Jurkat, Clone E6-1 (cell line): ENCODE data around the gene WWOX.

Source experiments
- DNase-seq: peaks from one replicate; pipeline ENCODE4 v3.0.0-alpha.2; 2011; ENCODE audit warnings: low read depth, low spot score
- H3K4me3 ChIP-seq: 2 replicates; pipeline ENCODE4 v1.5.1; 2011; ENCODE audit warnings: mild to moderate bottlenecking, low read length, control low read depth, moderate library complexity

WWOX gene

DNA sequence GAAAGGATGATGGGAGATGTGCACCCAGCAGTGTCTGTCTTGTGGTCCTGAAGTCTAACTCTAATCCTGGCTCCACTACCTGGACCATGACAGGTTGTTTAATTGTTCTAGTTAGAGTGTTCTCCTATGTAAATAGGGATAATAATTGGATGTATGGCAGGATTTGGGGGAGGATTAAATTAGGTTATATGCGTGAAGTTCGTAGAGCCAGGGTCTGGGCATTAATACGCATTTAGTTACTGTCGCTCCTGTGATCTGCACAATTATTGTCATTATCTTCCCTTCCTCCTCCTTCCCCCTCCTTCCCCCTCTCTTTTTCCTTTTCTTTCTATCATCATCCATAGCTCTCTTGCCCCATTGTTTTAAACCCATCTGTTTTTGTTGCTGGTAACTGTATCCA is 210.3 kb downstream of the WWOX start:
- no peak overlapping the region for H3K4me3 ChIP-seq
- DNase-seq, result no peak

DNA sequence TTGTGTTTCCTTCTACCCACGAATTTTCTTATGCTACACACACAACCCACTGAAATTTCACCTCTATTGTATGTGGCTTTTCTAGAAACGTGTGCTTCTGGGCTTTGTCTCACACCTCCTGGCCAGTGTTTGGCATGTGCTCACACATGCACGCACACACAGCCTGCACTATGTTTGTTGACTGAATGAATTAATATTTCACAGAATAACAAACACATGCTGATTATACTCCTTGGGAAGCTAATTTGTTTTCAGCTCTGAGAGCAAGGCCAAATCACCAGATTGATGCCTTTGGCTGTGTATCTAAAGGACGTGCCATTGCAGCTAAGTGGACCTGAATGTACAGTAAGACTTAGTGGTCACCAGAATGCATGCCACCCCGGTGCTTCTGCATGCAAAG is 210.7 kb downstream of the WWOX start:
- no peak overlapping the region for H3K4me3 ChIP-seq
- DNase-seq, result no peak

DNA sequence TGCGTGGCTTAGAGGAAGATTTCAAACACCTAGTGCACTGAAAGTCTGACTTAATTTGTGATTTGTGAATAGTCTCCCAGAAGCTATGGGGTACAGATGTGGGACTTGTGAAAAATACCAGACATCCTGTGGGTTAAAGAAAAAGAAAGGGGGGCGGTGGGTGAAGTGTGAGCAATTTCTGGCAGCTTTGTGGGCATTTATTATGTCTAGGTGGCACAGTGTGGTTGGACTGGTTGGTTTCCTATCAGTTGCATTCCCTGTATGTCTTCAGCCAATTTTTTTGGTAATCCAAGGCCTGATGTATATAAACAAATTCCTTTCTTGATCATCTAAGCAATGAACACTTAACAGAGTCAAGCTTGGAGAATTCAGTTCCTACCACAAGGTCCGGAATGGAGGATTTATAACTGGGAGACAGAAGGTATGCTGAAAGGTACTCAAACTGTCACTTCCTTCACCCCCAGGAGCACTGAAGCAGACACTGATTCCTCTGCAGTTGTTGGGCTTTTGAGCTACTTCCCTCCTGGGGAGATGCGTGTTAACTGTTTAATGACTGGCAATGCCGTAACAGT is 211.6 kb downstream of the WWOX start:
- peak; percentile 80 for DNase-seq
- no peak overlapping the region for H3K4me3 ChIP-seq

DNA sequence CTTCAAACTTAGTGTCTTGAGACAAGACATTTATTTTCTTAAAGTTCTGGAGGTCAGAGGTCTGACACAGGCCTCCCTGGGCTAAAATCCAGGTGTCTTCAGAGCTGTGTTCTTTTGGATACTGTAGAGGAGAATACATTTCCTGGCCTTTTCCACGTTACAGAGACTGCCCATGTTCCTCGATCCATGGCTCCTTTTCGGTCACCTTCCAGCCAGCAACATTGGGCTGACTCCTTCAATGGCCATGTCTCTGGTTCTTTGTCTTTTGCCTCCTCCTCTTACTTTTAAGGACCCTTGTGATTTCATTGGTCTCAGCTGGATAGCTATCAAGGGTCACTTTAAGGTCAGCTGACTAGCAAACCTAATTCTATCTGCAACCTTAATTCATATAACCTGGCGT is 212.4 kb downstream of the WWOX start:
- H3K4me3 ChIP-seq, result no peak overlapping the region
- DNase-seq, result no peak

DNA sequence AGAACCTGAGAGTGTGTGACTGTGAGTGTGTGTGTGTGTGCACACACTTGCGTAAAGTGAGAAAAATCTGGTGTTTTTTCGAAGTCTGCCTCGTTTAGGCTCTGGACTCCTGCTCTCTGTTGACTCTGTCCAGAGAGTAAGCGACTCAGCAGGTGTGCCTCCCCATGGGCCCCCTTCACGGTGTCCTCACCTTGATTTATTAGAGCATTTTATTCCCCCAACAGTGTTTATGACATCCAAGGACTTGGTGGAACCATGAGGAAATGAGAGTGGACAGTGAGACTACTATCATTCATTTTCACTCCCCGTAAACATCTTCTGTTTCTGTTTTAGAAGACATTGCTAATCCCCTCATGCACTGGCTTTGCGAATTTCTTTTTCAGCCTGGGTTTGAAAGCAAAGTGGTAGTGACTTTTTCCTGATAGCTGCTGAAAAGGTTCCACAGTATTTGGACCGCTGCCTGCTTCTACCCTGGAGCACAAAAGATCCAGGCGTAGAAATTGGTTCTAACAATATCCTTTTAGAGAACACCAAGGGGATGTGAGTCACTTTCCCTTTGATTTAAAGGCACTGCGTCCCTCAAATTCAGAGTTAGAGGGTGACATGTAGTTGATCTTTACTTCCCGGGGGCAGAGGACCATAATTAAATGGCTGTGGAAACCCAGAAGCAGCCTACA is 218.2 kb downstream of the WWOX start:
- no peak for DNase-seq
- no peak overlapping the region for H3K4me3 ChIP-seq

DNA sequence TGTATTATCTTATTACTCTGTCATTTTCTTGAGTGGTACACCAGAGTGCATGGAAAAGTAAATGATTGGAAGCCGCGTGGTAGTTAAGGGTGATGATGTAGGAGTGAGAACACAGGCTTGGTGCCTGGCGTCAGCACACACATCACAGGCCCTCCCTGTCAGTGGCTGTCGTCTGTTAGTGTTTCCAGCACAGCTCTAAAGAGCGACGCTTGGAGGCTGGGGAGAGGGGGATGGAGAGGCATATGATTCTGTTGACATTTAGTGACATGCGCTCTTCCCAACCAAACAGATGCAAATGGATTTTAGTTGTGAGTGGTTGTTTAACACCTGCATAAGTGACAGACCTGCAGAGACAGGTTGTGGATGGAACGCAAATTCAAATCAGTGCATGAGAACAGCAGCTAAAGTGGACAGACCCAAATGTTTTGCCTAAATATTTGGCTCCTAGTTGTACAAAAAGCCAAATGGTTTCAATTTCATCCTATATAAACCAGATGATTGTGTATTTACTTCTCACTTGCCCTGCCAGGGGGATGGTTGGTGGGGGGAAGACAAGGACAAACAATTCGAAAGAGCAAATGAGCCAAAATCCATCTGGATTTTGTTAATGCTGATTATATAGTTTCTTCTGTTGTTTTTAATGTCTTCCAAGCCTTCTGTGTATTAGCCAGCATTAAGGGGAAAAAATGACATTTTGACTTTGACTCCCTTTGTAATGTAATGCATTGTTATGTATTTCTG is 222.3 kb downstream of the WWOX start:
- no peak for DNase-seq
- no peak overlapping the region for H3K4me3 ChIP-seq

DNA sequence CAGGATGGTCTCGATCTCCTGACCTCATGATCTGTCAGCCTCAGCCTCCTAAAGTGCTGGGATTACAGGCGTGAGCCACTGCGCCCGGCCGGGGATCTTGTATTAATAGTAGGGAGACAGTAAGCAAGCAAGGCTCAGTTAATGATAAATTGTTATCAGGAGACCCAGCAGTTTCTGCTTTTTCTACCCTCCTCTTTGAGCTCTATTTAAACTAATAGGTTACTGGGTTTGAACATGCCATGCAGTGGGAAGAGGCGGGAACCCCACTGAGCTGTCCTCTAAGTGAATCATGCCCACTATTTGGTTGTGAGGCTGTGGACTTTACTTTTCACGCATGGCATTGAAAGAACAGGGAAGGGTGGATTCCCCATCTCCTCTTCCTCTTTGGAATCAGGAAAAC is 223.9 kb downstream of the WWOX start:
- no peak overlapping the region for H3K4me3 ChIP-seq

DNA sequence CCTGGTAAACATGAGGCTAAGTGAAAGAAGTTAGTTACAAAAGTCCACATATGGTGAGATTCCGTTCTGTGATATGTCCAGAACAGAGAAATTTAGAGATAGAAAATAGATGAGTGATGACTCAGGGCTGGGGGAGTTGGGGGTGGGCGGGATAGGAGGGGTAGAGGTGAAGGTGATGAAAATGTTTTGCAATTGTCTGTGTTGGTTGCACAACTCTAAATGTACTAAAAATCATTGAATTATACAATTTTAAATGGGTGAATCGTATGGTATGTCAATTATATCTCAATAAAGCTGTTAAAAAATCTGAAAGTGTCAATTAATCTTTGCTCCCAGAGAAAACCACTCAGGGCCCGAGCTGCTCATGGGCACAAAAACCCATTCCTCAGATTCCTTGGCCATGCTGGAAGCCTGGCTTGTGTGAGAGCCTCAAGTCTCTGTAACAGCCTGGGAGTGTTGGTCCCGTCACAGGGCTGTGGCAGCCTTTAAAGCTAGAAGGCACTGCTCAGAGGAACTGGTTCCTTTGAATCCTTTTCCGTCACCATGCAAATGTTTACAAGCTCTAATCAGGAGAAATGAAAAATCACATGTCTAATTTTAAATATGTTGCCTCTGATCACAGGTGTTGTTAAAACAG is 225.3 kb downstream of the WWOX start:
- DNase-seq, result no peak
- no peak overlapping the region for H3K4me3 ChIP-seq

More for the DNA sequence above, 223.9 kb downstream of the WWOX start:
- DNase-seq, result no peak

DNA sequence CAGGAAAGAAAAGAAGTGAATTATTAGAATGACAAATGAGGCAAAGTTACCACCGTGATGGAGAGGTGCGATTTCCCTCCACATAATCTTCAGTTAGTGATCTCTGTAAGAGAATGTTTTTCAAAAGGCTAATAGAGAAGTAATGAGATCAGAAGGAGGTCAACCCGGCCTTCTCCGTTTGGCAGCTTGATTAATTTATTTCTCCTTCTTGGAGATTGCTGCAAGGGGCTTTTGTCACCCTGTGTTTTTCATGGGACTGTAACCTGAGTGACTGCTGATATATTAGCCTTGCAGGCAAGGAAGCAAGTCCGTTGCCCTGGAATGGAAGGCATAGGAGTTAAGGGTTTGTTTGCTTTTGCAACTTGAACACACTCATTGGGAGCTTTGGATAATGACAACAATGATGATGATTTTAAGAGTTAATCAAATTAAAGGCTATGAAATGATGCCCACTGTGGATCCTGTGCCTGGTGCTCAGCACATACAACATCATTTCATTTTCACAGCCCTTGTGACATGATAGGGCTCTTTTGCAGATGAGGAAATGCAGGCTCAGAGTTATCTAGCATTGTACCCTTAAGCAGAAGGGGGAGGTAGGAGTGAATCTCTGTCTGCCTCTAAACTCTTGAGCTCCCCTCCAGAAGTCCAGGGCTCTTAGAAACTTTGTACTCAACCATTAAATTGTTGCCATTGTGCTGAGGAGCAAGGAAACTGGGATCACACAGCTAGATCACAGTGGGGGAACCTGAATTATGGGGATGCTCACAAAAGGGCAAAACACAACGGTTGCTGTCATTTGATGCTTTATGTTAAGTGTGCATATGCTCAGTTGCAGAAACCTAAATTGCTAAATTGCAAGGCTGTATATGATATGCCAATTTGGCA is 226.3 kb downstream of the WWOX start:
- H3K4me3 ChIP-seq, result no peak overlapping the region
- DNase-seq, result no peak

DNA sequence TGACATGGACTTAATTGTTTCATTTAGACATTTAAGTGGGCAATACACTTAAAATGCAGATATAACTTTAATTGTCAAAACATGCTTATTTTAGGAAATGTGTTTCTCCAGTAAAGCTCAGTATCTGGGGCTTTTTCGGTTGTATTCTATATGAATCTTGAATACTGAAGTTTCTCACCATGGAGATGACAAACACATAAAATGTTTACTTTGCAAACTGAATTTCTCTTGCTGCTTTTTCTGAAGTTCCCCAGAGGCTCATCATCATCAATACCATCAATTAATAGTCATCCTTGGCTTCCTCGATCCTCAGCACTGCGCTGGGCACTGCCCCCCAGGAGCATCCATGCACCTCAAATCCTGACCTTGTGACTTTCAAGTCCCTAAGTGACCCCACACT is 227.3 kb downstream of the WWOX start:
- H3K4me3 ChIP-seq, result no peak overlapping the region
- no peak for DNase-seq

DNA sequence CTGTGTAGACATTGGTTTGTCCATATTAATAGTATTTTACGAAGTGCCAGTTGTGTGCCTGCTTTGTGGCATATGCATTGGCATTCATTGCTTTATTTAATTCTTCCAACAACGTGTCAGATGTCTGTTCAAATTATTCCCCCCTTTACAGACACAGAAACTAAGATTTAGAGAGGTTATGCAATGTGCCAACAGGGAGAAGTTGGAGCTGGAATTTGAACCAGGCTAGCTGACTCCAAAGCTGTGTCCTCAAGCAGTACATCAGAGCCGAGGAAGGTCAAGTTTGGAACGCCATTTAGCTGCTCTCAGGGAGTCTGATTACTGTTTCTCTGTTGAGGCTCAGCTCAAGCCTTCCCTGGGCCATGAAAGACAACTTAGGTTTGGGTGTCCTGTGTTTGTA is 232.3 kb downstream of the WWOX start:
- no peak for DNase-seq
- H3K4me3 ChIP-seq, result no peak overlapping the region

DNA sequence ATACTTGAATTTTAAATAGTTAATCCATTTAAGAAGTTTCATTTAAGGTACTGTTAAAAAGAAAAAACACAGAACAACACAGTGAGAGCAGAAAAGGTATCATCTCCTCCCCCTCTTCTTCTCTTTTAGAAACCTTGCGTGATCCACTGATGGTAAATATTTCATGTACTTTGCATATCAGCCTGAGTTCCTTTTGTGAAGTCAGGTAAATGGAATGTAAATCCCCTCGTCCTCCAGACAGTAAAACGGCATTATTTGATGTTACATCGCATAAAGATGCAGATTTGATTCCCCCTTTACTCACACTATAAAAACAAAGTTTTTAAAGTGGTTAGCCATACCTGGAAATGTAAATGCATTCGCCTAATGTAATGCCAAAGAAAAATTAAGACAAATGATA is 234.4 kb downstream of the WWOX start:
- no peak overlapping the region for H3K4me3 ChIP-seq
- DNase-seq, result no peak

DNA sequence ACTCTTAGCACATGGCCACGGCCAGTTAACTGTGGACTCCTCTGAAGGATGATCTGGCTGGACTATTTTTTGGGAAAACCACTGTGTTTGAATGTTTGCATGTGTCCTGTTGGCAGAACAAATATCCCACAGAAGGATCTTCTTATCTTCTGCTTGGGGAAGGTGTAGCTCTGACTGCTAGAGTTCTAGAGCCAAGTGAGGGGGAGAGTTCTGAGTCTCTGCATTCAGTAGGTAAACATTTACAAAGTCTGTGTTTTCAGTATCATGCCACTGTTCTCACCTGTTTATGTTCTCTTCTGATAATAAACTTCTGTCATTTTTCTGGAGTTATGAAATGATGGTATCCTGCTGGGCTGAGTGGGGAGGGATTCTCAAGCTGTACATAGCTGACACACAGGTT is 241.1 kb downstream of the WWOX start:
- no peak overlapping the region for H3K4me3 ChIP-seq

DNA sequence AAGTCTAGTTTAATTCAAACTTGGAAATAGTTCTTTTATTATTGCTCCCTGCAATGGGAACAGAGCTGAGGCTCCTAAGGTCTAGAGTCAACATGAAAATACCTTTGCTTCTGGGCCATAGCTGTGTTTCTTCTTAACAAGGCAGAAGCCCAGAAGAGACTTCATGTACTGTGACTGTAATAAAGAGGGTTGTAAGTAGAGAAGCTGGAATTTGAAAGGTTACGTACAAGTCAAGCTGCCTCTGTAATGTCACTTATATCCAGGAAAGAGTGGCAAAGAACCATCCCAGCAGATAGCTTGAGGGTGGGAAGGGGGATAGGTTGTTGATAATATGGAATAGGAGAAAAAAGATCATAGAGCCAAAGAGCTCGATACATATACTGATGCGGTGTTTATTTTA is 248.6 kb downstream of the WWOX start:
- DNase-seq, result no peak
- no peak overlapping the region for H3K4me3 ChIP-seq

More for the DNA sequence above, 241.1 kb downstream of the WWOX start:
- DNase-seq, result no peak

DNA sequence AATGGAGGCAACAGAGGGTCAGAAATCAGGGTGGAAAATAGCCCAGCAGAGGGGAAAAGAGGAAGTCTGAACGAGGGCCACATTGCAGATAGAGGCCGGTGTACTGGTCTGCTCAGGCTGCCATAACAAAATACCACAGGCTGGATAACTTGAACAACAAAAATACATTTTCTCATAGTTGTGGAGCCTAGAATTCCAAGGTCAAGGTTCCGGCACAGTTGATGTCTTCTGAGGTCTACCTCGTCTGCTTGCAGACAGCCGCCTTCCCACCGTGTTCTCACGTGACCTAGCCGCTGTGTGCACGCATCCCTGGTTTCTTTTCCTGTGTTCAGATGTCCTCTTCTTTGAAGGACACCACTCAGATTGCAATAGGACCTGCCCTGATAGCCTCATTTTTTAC is 249.4 kb downstream of the WWOX start:
- no peak overlapping the region for H3K4me3 ChIP-seq
- no peak for DNase-seq

DNA sequence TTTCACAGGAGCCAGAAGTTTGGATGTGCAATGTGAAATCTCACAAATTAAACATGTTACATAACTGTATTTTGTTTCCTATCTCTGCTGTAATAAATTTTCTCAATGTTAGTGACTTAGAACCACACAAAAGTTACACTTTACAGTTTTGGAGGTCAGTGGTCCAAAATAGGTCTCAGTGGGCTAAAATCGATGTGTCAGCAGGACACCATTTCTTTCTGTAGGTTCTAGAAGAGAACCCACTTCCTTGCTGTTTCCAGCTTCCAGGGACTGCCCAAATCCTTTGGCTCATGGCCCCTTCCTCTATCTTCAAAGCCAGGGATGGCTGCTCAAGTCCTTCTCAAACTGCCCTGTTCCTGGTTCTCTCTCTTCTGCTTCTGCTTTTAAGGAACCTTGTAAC is 252.7 kb downstream of the WWOX start:
- H3K4me3 ChIP-seq, result no peak overlapping the region
- no peak for DNase-seq

DNA sequence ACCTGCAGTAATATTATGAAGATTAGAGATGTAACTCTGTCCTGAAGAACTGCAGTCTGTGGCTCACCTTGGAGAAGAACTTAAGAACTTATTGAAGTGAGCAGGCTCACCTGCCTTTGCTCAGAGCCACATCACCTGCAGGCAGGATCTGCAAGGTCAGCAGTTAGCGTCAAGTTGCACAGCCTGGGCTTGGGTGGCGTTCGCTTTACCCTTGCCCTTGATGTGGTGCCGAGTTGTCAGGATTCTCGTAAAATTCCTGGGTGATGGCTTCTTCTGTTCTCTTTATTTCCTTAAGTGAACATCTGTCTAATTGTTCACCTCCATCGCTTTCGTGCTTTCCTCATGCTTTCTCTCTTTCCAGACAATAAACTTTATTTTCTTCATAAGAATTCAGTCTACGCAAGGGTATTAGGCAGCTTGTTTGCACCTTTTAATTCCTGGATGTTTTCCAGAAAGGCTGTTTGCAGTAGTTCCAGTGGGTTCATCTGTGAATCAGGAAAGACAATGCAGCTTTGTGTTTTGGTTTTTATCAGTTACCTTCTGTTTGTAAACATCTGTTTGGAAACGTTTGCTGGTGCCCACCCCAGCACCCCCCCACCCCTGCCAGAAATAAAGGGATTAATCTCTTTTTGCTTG is 254.3 kb downstream of the WWOX start:
- no peak overlapping the region for H3K4me3 ChIP-seq
- DNase-seq, result no peak

DNA sequence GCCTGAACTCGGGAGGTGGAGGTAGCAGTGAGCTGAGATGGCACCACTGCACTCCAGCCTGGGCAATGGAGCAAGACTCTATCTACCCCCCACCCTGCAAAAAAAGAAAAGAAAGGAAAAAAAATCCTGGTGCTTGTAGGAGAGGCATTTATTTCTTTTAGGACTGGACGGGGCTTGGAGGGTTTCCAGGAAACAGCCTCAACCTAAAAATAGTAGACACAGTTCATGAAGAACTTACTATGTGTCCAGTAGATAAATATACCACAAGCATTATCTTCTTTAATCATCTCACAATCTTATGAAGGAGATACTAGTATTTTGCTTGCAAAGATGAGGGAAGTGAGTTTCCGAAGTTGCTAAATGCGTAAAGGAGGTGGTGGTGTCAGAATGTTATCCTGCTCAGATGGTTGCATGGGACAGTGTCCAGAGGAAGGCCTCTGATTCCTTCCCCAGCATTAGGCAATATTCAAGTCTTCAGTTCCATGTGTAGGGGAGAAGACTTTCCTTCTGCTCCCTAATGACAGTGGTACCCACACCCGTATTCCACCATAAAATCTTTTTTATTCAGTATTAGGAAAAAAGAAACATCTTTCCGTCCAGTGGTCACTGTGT is 263.2 kb downstream of the WWOX start:
- H3K4me3 ChIP-seq, result no peak overlapping the region
- DNase-seq, result no peak
